GM12801 (cell line): ENCODE measurements around the gene CACNA2D1.

ENCODE experiments used
- TF ChIP-seq, protein P1 (sequence below): IDR thresholded peaks from one replicate; pipeline ENCODE4 v1.5.1; 2011; ENCODE audit warnings: control low read depth; ENCODE audit not compliant: insufficient read length; ENCODE audit errors: extremely low read depth

The CACNA2D1 gene

DNA sequence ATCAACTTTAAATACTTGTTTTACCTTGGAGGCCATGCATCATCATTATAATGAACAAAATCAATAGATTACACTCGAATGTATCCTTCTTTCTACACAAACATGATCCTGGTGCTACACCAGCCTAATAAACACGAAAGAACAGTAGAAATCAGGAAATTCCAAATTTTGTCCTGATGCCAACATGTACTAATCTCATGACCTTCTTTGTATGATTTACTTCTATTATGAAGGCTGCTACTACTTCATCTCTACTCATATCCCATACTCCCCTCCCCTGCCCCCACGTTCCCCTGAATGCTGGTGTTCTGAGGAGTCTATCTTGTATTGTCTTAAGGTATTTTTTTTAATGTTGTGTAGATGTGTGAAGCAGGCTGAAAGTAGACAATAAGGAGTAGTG lies 315.0 kb downstream of the CACNA2D1 start:
- TF ChIP-seq, protein P1, sequence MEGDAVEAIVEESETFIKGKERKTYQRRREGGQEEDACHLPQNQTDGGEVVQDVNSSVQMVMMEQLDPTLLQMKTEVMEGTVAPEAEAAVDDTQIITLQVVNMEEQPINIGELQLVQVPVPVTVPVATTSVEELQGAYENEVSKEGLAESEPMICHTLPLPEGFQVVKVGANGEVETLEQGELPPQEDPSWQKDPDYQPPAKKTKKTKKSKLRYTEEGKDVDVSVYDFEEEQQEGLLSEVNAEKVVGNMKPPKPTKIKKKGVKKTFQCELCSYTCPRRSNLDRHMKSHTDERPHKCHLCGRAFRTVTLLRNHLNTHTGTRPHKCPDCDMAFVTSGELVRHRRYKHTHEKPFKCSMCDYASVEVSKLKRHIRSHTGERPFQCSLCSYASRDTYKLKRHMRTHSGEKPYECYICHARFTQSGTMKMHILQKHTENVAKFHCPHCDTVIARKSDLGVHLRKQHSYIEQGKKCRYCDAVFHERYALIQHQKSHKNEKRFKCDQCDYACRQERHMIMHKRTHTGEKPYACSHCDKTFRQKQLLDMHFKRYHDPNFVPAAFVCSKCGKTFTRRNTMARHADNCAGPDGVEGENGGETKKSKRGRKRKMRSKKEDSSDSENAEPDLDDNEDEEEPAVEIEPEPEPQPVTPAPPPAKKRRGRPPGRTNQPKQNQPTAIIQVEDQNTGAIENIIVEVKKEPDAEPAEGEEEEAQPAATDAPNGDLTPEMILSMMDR = no peak

GRCh38 chr7:82126576-82126975 lies 317.0 kb downstream of the CACNA2D1 start:
- TF ChIP-seq, protein P1 = no peak

DNA sequence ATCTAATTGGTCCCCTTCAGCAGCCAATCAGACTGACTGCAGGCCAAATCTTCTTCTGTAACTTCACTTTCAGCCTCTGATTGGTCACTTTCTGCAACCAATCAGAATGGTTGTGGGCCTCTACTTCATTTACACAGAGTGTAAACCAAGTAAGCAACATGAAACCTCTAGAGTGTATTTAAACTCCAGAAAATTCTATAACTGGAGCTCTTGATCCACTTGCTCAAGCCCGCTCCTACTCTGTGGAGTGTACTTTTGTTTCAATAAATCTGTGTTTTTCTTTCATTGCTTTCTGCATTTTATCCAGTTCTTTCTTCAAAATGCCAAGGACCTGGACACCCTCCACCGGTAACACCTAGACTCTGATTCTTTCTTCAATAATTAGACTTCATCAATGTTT lies 319.1 kb downstream of the CACNA2D1 start:
- TF ChIP-seq, protein P1 = no peak

DNA sequence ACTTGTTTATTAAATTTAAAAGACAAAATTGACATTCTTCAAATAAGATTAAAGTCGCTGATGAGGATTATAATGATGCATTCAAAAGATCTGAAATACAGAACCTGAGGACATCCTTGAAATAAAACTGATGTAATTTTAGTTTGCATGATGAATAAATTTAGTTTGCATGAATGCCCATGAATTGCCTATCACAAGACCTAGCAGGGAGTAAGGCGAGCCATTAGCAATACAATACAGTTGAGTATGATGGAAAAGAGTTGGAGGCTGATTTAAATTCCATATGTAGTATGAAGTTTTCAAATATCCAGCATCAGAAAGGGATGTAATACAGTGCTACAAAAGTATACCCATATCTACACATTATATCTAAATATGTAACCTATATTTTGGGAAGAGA lies 321.3 kb downstream of the CACNA2D1 start:
- TF ChIP-seq, protein P1 = no peak

DNA sequence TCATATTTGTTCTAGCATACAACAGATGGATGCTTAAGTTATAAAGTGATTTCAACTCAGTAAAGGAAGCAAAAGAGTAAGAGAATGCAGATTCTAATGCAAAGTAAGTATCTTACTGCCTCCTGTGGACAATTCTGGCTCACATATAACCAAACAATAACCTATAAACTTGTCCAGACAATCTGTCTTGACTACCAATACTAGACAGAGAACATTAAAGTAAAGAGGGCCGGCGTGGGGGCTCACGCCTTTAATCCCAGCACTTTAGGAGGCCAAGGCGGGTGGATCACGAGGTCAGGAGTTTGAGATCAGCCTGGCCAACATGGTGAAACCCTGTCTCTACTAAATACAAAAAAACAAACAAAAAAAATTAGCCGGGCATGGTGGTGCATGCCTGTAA lies 329.3 kb downstream of the CACNA2D1 start:
- TF ChIP-seq, protein P1 = no peak

DNA sequence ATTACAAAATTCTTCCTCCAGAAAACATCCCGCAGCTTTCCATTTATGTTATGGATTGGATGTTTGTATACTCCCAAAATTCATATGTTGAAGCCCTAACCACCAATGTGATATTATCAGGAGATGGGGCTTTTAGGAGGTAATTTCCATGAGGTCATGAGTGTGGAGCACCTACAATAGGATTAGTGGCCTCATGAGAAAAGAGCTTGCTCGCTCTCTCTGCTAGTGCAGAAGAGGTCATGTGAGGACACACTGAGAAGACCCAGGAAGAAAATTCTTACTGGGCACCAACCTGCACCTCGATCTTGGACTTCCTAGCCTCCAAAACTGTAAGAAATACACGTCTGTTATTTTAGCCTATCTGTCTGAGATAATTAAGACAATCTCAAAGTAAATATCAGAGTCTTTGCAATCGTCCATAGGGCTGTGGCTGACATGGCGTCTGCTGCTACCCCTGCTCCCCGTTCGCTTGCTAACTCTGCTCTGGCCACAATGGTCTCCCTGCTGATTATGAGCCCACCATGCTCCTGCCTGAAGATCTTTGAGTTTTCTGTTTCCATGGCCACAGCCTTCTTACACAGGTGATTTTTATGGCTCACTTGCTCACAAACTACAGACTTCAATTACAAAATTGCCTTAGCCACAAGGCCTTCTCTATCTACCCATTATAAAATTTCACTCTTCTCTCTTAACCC lies 333.3 kb downstream of the CACNA2D1 start:
- TF ChIP-seq, protein P1 = no peak

DNA sequence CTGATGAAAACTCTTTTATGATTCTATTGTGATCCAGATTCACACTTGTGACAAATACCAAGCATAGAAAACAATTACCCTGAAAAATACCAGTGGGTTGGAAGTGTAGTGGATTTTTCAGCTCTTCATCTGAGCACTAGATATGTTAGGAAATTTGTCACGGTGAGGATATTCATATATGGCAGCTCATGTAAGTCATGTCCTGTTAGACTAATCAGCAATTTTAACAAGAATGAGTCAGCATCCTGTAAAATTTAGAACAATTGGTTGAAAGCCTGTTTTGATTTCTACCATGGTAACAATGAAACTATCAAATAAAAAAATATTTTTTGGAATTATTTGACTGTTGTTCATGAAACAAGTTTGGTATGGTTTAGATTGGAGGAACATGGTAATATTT lies 334.3 kb downstream of the CACNA2D1 start:
- TF ChIP-seq, protein P1 = no peak
